IPS-NIHi7 (cell line): ENCODE data around the gene NABP1.
A peak's percentile ranks its signal among the peaks of the same experiment; 100 is the strongest.

ENCODE experiments used
- DNase-seq: peaks from one replicate; pipeline ENCODE4 v3.0.0; 2012; ENCODE audit warnings: mixed read lengths; ENCODE audit errors: extremely low spot score

NABP1 gene

GRCh38 chr2:191649519-191649918 is 28.4 kb upstream of the NABP1 start:
- no peak for DNase-seq

- no peak for DNase-seq
Observed at GRCh38 chr2:191650896-191651773, 26.8 kb upstream of the NABP1 start.

GRCh38 chr2:191653667-191654391 is 24.1 kb upstream of the NABP1 start:
- no peak for DNase-seq

GRCh38 chr2:191656391-191656790 is 21.5 kb upstream of the NABP1 start:
- DNase-seq: no peak

GRCh38 chr2:191656792-191657191 is 21.1 kb upstream of the NABP1 start:
- DNase-seq: no peak

- no peak for DNase-seq
Observed at GRCh38 chr2:191657977-191658376, 20.0 kb upstream of the NABP1 start.

- no peak for DNase-seq
Observed at GRCh38 chr2:191659198-191659597, 18.7 kb upstream of the NABP1 start.

- no peak for DNase-seq
Observed at GRCh38 chr2:191660575-191660974, 17.4 kb upstream of the NABP1 start.

- no peak for DNase-seq
Observed at GRCh38 chr2:191661097-191661924, 16.6 kb upstream of the NABP1 start.

- DNase-seq: no peak
Observed at GRCh38 chr2:191664823-191665677, 12.9 kb upstream of the NABP1 start.

GRCh38 chr2:191666226-191666625 is 11.7 kb upstream of the NABP1 start:
- DNase-seq: no peak

- DNase-seq: peak; percentile 13
Observed at GRCh38 chr2:191666732-191667131, 11.2 kb upstream of the NABP1 start.

- no peak for DNase-seq
Observed at GRCh38 chr2:191670076-191670475, 7.9 kb upstream of the NABP1 start.

GRCh38 chr2:191670787-191671186 is 7.1 kb upstream of the NABP1 start:
- DNase-seq: no peak

- DNase-seq: no peak
Observed at GRCh38 chr2:191675807-191676721, 1.9 kb upstream of the NABP1 start.

- DNase-seq: peak; percentile 23
Observed at GRCh38 chr2:191676790-191677645, 918 bp upstream of the NABP1 start.

GRCh38 chr2:191678437-191679100 is 633 bp downstream of the NABP1 start:
- DNase-seq: peak; percentile 48

- no peak for DNase-seq
Observed at GRCh38 chr2:191679818-191680600, 2.1 kb downstream of the NABP1 start.
